Progenitor cell of endocrine pancreas (in vitro differentiated cells): ENCODE data around the gene SKOR1. TPM values are rescaled to one million over a fixed set of nuclear protein-coding genes. Genes with fewer than 3 reads are reported as not detected.

ENCODE experiments used
- DNase-seq: peaks from one replicate; pipeline ENCODE4 v3.0.0; 2021; ENCODE audit warnings: low spot score; ENCODE audit not compliant: unreplicated experiment
- H3K27ac Mint-ChIP-seq: 2 replicates; pipeline ENCODE4 v1.8.0; 2021; ENCODE audit warnings: mild to moderate bottlenecking, moderate library complexity, mixed read lengths
- H3K27me3 Mint-ChIP-seq: 2 replicates; pipeline ENCODE4 v1.8.0; 2021; ENCODE audit warnings: mixed read lengths
- H3K36me3 Mint-ChIP-seq: 2 replicates; pipeline ENCODE4 v1.8.0; 2022; ENCODE audit warnings: mixed read lengths; ENCODE audit not compliant: insufficient read depth
- H3K4me1 Mint-ChIP-seq: 2 replicates; pipeline ENCODE4 v1.8.0; 2021; ENCODE audit warnings: low read depth, mixed read lengths
- H3K4me3 Mint-ChIP-seq: 2 replicates; pipeline ENCODE4 v1.8.0; 2021; ENCODE audit warnings: low read depth, mild to moderate bottlenecking, moderate library complexity, mixed read lengths
- H3K9me3 Mint-ChIP-seq: 2 replicates; pipeline ENCODE4 v1.8.0; 2021; ENCODE audit warnings: low read depth, mixed read lengths
- CTCF ChIP-seq: fragments of 200-600 bp; sonication (generic); IDR thresholded peaks from one replicate; pipeline ENCODE4 v1.5.0; 2021; ENCODE audit warnings: antibody characterized with exemption, mild to moderate bottlenecking; ENCODE audit not compliant: unreplicated experiment
- total RNA-seq: library from RNA; stranded (reverse); gene quantifications from 2 replicates; pipeline ENCODE4 v1.2.1, GENCODE V29; 2021

The SKOR1 gene
- total RNA-seq, 1 donor from 2014 or later: 0.60 TPM

GRCh38 chr15:67796196-67797127 is 28.8 kb upstream of the SKOR1 start:
- Mint-ChIP-seq H3K4me3 (no peak overlapping the region), H3K9me3 (peaks cover 14% of the 10 kb centered on the region), H3K36me3 (peaks cover 10% of the 10 kb centered on the region), H3K27ac (no peak overlapping the region), H3K27me3 (no peaks in the 10 kb centered on the region), H3K4me1 (peaks cover 3% of the 10 kb centered on the region)
- DNase-seq: no peak
- no peak for TF ChIP-seq CTCF

DNA sequence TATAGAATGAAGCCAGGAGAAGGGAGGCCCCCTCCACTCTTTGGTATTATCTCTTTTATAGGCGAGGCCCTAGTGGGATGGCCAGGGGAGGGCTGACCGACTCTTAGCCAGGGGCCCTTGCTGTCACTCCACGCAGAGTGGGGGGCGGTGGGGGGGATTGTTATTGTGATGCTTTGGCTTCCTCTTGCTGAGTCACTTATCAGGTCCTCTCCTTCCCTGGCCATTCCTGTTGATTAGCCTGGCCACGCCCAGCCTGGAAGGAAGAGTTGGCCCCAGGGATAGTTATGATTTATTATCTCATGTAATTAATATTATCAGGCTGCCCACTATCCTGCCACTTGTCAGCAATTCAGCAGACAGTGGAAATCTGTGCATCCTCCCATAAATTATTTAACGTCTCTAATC is 25.5 kb upstream of the SKOR1 start:
- TF ChIP-seq CTCF: no peak
- Mint-ChIP-seq H3K4me1 (peaks cover 6% of the 10 kb centered on the region), H3K27me3 (no peaks in the 10 kb centered on the region), H3K4me3 (no peak overlapping the region), H3K9me3 (peaks cover 13% of the 10 kb centered on the region), H3K27ac (no peak overlapping the region), H3K36me3 (peaks cover 4% of the 10 kb centered on the region)
- no peak for DNase-seq

DNA sequence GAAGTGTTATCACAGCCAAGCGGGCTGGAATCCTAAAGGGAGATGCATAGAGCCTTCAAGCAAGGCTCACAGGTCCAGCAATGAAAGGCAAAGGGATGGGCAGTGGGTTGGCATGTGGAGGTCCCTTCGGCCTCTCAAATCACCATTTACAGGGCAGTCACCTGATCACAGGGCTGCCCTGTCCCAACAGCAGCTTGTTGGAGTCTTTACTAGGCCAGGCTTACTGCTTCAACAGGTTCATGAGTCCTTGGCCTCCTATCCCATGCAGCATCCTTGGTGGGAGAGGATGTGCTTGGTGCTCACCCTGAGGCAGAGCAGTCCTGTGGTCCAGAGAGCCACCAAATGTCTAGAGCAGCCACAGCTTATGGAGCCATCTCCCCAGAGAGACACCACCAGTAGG is 24.2 kb upstream of the SKOR1 start:
- Mint-ChIP-seq H3K4me1 (peaks cover 6% of the 10 kb centered on the region), H3K4me3 (no peak overlapping the region), H3K9me3 (no peaks in the 10 kb centered on the region), H3K27ac (no peak overlapping the region), H3K36me3 (no peaks in the 10 kb centered on the region), H3K27me3 (no peaks in the 10 kb centered on the region)
- no peak for TF ChIP-seq CTCF
- no peak for DNase-seq

GRCh38 chr15:67801926-67802914 is 23.1 kb upstream of the SKOR1 start:
- Mint-ChIP-seq H3K4me3 (no peak overlapping the region), H3K27me3 (no peaks in the 10 kb centered on the region), H3K27ac (no peak overlapping the region), H3K9me3 (no peaks in the 10 kb centered on the region), H3K36me3 (no peaks in the 10 kb centered on the region), H3K4me1 (peaks cover 6% of the 10 kb centered on the region)
- DNase-seq: no peak
- TF ChIP-seq CTCF: no peak

DNA sequence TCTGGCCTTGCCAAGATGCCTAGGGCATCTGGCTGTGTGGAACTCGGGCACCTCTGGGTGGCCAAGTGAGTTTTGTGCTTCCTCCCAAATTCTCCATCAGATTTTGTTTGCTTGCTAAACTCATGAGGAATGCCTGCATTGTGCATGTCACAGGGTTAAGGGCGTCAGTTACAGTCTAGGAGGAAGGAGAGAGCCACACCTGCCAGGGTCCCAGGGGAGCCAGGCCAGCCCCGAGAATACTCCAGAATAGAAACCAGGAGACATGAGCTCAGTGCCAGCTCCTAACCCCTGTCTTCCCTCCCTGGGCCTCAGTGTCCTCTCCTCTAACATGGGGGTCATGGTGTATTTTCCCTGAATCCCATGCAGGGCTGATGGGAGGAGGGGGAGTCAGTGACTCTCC is 22.0 kb upstream of the SKOR1 start:
- H3K27ac Mint-ChIP-seq: no peak overlapping the region
- no peak for TF ChIP-seq CTCF
- no peak for DNase-seq
- H3K4me1 Mint-ChIP-seq: peaks cover 6% of the 10 kb centered on the region
- no peaks in the 10 kb centered on the region for H3K27me3 Mint-ChIP-seq
- no peaks in the 10 kb centered on the region for H3K9me3 Mint-ChIP-seq
- no peak overlapping the region for H3K4me3 Mint-ChIP-seq
- H3K36me3 Mint-ChIP-seq: peaks cover 2% of the 10 kb centered on the region
